ENCODE measurements around the gene COPB1. TPM values are rescaled to one million over a fixed set of nuclear protein-coding genes. Genes with fewer than 3 reads are reported as not detected.
A peak's percentile ranks its signal among the peaks of the same experiment; 100 is the strongest.

COPB1 gene
- total and polyA plus RNA-seq, 2 of the 13 experiments (the other 11 are each of a cell fraction or from before 2014, with no cell fraction given): 114 to 195 TPM

DNA sequence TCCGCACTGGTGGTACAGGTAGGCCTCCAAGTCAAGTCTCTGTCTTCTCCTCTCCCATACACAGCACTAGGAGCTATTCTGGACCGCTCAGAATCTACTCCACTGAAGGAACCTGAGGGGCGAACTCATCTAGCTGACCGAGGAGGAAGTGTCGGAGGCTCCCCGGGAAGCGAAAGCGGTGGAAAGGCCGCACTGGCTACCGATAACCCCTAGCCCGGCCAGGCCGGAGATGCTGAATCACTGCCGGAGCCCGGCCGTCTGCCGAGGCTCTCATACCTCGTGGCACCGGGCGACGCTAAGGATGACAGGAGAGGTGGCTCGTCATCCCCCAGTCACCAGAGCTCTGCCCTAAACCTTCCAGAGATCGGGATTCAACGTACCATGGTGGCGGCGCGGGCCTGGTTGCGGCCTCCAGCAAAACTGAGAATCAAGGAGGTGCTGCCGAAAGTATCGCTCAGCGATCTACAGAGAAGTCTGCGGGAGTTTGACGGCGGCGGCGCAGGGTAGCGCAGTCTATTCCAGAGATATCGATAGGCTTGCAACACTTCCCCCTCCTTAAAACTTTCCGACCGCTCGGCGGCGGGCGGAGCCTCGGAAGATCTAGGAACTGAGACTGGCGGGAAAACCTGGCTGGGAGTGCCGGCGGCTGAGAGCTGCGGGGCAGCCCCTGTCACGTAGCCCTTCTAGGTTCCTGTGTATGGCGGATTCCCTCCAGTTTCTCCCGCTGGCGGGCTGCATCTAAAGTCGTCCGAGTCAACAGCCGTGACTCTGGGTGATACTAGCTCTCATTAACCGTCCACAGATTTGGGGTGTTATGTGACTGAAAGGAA lies 20.5 kb upstream of the COPB1 start, which contains the start of gene PSMA1 (continued):
- TF ChIP-seq, protein P1, sequence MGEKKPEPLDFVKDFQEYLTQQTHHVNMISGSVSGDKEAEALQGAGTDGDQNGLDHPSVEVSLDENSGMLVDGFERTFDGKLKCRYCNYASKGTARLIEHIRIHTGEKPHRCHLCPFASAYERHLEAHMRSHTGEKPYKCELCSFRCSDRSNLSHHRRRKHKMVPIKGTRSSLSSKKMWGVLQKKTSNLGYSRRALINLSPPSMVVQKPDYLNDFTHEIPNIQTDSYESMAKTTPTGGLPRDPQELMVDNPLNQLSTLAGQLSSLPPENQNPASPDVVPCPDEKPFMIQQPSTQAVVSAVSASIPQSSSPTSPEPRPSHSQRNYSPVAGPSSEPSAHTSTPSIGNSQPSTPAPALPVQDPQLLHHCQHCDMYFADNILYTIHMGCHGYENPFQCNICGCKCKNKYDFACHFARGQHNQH (CRISPR knock-in tag; IDR thresholded peaks at IDR 0.05): peak; percentile 96; the same call in 1 of the 2 replicates
- TF ChIP-seq MEIS2 (CRISPR knock-in tag; IDR thresholded peaks at IDR 0.05) (no peak; the same call in 1 of the 2 replicates), ZNF839 (CRISPR knock-in tag; IDR thresholded peaks at IDR 0.05; ENCODE audit: borderline replicate concordance) (no peak), STAG1 (CRISPR knock-in tag; IDR thresholded peaks at IDR 0.05) (no peak), ZNF841 (CRISPR knock-in tag; IDR thresholded peaks at IDR 0.05; ENCODE audit: borderline replicate concordance) (no peak), SMAD3 (CRISPR knock-in tag; IDR thresholded peaks at IDR 0.05) (peak; percentile 89; the same call in 1 of the 2 replicates), SRSF9 (IDR thresholded peaks at IDR 0.05; ENCODE audit: borderline replicate concordance, insufficient read depth, low read depth, low read length, poor library complexity, severe bottlenecking) (no peak), HIVEP1 (CRISPR knock-in tag; IDR thresholded peaks at IDR 0.05) (peak; percentile 93), JARID2 (CRISPR knock-in tag; IDR thresholded peaks at IDR 0.05; ENCODE audit: insufficient replicate concordance) (no peak), ZC3H13 (CRISPR knock-in tag; IDR thresholded peaks at IDR 0.05) (0 out of 2 replicates have a peak, but pooled peaks have one; percentile 23), ZKSCAN1 (IDR thresholded peaks at IDR 0.05; ENCODE audit: low read length) (no peak), ZSCAN22 (CRISPR knock-in tag; IDR thresholded peaks at IDR 0.05) (peak; percentile 80), NFRKB (IDR thresholded peaks at IDR 0.05) (no peak), ATF1 (CRISPR knock-in tag; IDR thresholded peaks at IDR 0.05) (peak; percentile 28; the same call in 1 of the 2 replicates), HDAC1 (CRISPR knock-in tag; IDR thresholded peaks at IDR 0.05) (peak; percentile 79), NFYC (CRISPR knock-in tag; IDR thresholded peaks at IDR 0.05) (peak; percentile 37; the same call in 1 of the 2 replicates), ZFP36L2 (CRISPR knock-in tag; IDR thresholded peaks at IDR 0.05) (no peak), SNAPC2 (CRISPR knock-in tag; IDR thresholded peaks at IDR 0.05) (peak; percentile 64; the same call in 1 of the 2 replicates), ISL2 (CRISPR knock-in tag; IDR thresholded peaks at IDR 0.05) (peak; percentile 61; the same call in 1 of the 2 replicates)
- TF ChIP-seq, protein P2, sequence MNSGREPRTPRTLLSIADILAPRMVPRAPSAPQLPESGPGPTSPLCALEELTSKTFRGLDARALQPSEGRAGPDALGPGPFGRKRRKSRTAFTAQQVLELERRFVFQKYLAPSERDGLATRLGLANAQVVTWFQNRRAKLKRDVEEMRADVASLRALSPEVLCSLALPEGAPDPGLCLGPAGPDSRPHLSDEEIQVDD (CRISPR knock-in tag; IDR thresholded peaks at IDR 0.05; ENCODE audit: borderline replicate concordance): peak; percentile 32; the same call in 1 of the 2 replicates
- TF ChIP-seq, protein P3, sequence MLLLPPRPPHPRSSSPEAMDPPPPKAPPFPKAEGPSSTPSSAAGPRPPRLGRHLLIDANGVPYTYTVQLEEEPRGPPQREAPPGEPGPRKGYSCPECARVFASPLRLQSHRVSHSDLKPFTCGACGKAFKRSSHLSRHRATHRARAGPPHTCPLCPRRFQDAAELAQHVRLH (CRISPR knock-in tag; IDR thresholded peaks at IDR 0.05; ENCODE audit: borderline replicate concordance, low read depth): peak; percentile 88
- TF ChIP-seq, protein P4, sequence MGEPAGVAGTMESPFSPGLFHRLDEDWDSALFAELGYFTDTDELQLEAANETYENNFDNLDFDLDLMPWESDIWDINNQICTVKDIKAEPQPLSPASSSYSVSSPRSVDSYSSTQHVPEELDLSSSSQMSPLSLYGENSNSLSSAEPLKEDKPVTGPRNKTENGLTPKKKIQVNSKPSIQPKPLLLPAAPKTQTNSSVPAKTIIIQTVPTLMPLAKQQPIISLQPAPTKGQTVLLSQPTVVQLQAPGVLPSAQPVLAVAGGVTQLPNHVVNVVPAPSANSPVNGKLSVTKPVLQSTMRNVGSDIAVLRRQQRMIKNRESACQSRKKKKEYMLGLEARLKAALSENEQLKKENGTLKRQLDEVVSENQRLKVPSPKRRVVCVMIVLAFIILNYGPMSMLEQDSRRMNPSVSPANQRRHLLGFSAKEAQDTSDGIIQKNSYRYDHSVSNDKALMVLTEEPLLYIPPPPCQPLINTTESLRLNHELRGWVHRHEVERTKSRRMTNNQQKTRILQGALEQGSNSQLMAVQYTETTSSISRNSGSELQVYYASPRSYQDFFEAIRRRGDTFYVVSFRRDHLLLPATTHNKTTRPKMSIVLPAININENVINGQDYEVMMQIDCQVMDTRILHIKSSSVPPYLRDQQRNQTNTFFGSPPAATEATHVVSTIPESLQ (CRISPR knock-in tag; conservative IDR thresholded peaks at IDR 0.05): no peak
- TF ChIP-seq, protein P5, sequence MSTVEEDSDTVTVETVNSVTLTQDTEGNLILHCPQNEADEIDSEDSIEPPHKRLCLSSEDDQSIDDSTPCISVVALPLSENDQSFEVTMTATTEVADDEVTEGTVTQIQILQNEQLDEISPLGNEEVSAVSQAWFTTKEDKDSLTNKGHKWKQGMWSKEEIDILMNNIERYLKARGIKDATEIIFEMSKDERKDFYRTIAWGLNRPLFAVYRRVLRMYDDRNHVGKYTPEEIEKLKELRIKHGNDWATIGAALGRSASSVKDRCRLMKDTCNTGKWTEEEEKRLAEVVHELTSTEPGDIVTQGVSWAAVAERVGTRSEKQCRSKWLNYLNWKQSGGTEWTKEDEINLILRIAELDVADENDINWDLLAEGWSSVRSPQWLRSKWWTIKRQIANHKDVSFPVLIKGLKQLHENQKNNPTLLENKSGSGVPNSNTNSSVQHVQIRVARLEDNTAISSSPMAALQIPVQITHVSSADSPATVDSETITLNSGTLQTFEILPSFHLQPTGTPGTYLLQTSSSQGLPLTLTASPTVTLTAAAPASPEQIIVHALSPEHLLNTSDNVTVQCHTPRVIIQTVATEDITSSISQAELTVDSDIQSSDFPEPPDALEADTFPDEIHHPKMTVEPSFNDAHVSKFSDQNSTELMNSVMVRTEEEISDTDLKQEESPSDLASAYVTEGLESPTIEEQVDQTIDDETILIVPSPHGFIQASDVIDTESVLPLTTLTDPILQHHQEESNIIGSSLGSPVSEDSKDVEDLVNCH (CRISPR knock-in tag; IDR thresholded peaks at IDR 0.05): 0 out of 2 replicates have a peak, but pooled peaks have one; percentile 48
